ENCODE results near the gene ATRAID.
"Not testable (repeated sequence)": the region's sequence is repeated elsewhere in the genome, so short reads cannot be mapped to it uniquely, and the experiment has no call there.

The ATRAID gene

GRCh38 chr2:27194538-27195354 lies 17.1 kb upstream of the ATRAID start:
- DNase-seq = no peak

- DNase-seq = not testable (repeated sequence)
Observed at GRCh38 chr2:27195799-27196198, 16.0 kb upstream of the ATRAID start.

- not testable (repeated sequence) for DNase-seq
Observed at GRCh38 chr2:27198068-27198467, 13.8 kb upstream of the ATRAID start.

GRCh38 chr2:27198627-27199026 lies 13.2 kb upstream of the ATRAID start:
- DNase-seq = no peak

- no peak for DNase-seq
Observed at GRCh38 chr2:27199241-27199640, 12.6 kb upstream of the ATRAID start.

GRCh38 chr2:27201675-27202074 lies 10.2 kb upstream of the ATRAID start:
- DNase-seq = no peak

- DNase-seq = no peak
Observed at GRCh38 chr2:27202854-27203253, 9.0 kb upstream of the ATRAID start.

- no peak for DNase-seq
Observed at GRCh38 chr2:27203741-27204140, 8.1 kb upstream of the ATRAID start.

GRCh38 chr2:27204566-27204965 lies 7.3 kb upstream of the ATRAID start:
- DNase-seq = no peak

GRCh38 chr2:27205206-27205605 lies 6.6 kb upstream of the ATRAID start:
- no peak for DNase-seq

GRCh38 chr2:27206346-27206745 lies 5.5 kb upstream of the ATRAID start:
- DNase-seq = no peak

- no peak for DNase-seq
Observed at GRCh38 chr2:27208486-27209050, 3.3 kb upstream of the ATRAID start.

GRCh38 chr2:27209621-27210401 lies 2.0 kb upstream of the ATRAID start:
- DNase-seq = no peak

- no peak for DNase-seq
Observed at GRCh38 chr2:27211241-27211942, 449 bp upstream of the ATRAID start.

- no peak for DNase-seq
Observed at GRCh38 chr2:27212626-27213471, 1.0 kb downstream of the ATRAID start.

- DNase-seq = no peak
Observed at GRCh38 chr2:27214941-27215340, 3.1 kb downstream of the ATRAID start.

- DNase-seq = no peak
Observed at GRCh38 chr2:27216416-27217137, 4.7 kb downstream of the ATRAID start.

- peak; percentile 86 to 87 for DNase-seq
Observed at GRCh38 chr2:27217173-27218121, 5.6 kb downstream of the ATRAID start, which contains the start of gene CAD. Gene CAD, plus strand, starts transcription at chr2:27217369. Its CDS starts 183 bp downstream, at chr2:27217552.

GRCh38 chr2:27218614-27219013 lies 6.8 kb downstream of the ATRAID start:
- no peak for DNase-seq

- DNase-seq = no peak
Observed at GRCh38 chr2:27219091-27219490, 7.2 kb downstream of the ATRAID start.
